Sciatic nerve (tissue), 2 donors: ENCODE measurements around the gene DPY19L1. TPM values are rescaled to one million over a fixed set of nuclear protein-coding genes. Genes with fewer than 3 reads are reported as not detected.

Source experiments
- ATAC-seq: fragments of 200-7000 bp; cut with Tn5 transposase; one replicate; pipeline ENCODE4 v1.9.1; 2020; ENCODE audit warnings: mild to moderate bottlenecking, moderate library complexity
- DNase-seq: peaks from one replicate; pipeline ENCODE4 v3.0.0-alpha.2; 2020; ENCODE audit warnings: low spot score
- intact Hi-C: fragments of 100-400 bp; cut with DNase I; formaldehyde crosslinking; loops from one replicate; pipeline ENCODE4 v1.14.2; 2022
- total RNA-seq: library from RNA; stranded (reverse); fragmentation: NEBNext Ultra II Directional; extraction: Animal tissue kit (Norgen Biotek cat#: 25700); gene quantifications from one replicate; pipeline ENCODE4 v1.2.1, GENCODE V29; 2021
- donor health status: DM: no; HTN: no; CAD: no.
- donor health status: DM: no; HTN: no; CAD: no.

The DPY19L1 gene
- total RNA-seq, 1 donor from 2014 or later = 29.9 TPM

DNA sequence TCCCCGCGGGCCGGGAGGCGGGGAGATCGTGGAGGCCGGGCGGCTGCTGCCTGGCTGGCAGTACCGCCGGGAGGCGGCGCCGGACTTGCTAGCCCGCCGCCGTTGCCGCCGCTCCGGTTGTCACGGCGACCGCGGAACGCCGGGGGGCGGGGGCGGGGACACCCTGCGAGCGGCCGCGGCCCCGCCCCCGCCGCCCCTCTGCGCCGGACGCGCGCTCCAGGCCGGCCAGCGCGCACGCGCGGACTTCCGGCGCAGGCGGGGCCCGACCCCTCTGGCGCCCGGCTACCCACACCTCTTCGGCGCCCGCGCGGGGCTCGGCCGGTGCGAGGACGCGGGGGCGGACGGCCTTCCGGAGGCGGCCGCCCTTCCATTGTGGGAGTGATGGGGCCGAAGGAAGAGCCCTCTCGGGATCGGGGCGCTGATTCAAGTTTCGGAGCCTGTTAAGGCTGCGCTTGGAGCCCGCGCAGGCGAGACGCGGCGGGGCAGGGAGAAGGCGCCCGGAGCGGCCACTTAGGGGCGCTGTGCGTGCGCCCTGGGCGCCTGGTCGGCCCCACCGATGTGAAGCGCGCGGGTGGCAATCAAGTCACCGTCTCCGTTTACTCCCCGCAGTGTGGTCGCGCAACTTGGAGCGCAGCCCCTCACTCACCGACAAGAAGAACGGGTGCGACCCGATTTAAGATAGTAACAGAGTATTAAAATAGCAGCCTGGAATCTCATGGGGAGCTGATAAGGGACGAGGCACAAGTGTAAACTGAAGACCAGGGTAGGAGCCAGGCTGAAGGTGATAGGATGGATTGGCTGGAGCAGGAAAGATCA is 449 bp upstream of the DPY19L1 start:
- peak; percentile 96 for ATAC-seq
- intact Hi-C loops = no loop called here
- peak; percentile 95 for DNase-seq

DNA sequence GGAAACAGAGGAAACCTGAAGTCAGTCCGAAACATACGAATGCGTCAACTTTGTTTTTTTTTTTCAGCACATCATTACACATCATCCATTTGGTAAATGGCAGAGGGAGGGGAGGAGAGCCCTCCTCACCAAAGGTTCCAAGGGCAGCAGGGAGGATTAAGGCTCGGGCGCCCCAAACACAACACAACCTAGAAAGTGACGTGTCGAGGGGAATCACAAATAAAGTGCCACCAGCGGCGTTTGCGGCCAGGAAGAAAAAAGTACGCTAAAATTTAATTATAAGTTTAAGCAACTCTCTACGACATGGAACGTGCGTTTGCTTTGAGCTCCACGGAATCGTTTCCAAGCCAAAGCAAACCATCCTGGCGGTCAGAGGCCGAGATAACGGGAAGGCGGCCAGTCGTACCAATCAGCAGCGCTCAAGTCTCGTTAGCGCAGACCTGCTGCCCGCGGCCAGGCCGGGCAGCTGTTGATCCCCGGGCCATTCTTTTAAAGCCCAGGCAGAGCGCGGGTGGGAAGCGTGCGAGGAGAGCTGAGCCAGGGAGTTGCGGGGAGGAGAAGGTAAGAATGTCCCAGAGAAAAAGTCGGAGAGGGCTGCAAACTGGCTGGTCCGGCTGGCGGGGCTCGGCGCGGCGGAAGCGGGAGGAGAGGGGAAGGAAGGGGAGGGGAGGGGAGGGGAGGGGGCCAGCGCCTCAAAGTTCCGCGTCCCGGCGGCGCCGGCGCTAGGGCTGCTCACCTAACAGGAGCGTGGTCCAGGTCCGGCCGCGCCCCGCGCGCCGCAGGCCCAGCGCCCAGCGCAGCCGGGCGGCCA is 719 bp downstream of the DPY19L1 start:
- DNase-seq (peak; percentile 75), ATAC-seq (peak; percentile 37)
- intact Hi-C loops = no loop called here

DNA sequence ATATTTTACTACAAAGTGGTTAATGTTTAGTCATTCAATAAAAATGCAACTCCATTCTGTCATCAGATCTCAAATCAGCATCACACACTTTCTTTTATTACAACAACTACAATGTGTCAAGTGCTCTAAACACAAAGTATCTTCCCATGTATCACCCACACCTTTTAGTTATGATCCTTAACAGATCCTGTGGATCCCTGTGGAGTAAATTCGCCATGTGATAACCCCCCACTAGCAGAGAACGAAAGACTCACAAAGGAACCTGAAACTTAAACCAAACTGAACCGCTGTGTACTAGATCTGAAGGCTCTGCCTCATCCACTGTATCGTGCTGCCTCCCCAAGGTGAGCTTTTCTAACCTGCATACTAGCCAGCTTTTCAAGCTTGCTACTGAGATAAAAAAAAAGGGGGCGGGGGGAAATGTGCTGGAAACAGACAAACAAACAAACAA is 1.7 kb downstream of the DPY19L1 start:
- ATAC-seq = no peak
- intact Hi-C loops = no loop called here
- DNase-seq = no peak

DNA sequence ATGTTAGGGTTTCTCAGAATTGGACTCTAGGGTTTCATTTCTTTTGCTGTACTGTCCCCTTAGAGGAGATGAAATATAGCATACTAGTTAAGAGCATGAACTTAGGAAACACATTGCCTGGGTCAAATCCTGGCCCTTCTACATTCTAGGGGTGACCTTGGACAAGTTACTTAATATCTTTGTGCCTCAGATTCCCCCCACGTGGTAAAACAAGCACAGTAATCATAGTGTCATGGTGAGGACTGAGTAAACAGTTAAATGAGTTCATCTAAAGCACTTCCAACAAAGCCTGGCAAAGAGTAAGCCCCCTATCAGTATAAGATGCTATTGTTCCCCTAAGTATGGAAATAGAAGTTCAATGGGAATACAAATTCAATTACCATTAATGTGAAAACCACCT is 5.1 kb downstream of the DPY19L1 start:
- ATAC-seq = no peak
- intact Hi-C loops = no loop called here
- DNase-seq = no peak

DNA sequence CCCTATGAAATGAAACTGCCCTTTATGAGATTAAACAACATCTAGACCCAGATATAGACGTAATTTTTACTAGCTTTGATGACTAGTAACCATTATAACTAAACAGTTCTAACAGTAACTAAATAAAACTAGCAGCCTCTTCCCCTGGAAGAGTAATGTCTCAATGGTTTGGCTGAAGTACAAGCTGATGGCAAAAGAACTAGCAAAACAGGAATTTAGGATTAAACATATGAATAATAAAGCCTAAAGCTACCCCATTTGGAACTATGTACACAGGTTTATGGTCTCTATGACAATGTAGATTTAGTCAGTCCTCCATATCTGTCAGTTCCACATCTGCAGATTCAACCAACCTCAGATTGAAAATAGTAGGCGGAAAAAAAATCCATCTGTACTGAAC is 6.4 kb downstream of the DPY19L1 start:
- no peak for ATAC-seq
- intact Hi-C loops = no loop called here
- DNase-seq = no peak

DNA sequence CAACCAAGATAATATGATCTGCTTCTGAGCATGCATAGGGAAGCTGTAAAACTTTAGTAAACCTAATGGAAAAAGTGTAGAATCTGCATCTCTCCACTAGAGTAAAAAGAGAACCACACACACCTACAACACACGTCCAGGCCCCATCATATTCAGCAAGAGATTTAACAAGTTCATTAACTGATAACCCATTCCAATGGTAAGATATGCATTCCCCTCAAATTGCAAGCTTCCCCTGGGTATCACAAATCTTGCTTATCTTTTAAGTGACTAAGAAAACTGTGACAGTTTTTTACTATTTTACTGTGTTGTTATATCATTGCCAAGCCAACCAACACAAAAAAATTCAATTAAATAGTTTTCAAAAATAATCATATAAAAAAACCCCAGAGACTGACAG is 8.0 kb downstream of the DPY19L1 start:
- DNase-seq (no peak), ATAC-seq (no peak)
- intact Hi-C loops = no loop called here

DNA sequence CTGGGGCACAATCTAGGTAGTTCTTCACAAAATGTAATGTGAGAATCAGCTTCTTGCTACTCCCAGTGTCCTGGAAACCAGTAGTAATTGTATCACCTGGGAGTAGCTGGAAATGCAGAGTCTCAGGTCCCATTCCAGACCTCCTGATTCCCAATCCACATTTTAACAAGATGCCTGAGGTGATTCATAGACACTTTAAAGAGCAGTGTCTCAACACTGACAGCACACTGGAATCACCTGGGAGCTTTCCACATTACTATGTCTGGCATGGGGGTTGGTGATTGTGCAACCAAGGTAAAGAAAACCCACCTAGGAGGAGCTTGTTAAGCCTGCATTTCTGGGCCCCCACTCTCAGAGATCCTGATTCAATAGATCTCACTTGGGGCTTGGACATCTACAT is 11.1 kb downstream of the DPY19L1 start:
- intact Hi-C loops = no loop called here
- DNase-seq (no peak), ATAC-seq (no peak)

DNA sequence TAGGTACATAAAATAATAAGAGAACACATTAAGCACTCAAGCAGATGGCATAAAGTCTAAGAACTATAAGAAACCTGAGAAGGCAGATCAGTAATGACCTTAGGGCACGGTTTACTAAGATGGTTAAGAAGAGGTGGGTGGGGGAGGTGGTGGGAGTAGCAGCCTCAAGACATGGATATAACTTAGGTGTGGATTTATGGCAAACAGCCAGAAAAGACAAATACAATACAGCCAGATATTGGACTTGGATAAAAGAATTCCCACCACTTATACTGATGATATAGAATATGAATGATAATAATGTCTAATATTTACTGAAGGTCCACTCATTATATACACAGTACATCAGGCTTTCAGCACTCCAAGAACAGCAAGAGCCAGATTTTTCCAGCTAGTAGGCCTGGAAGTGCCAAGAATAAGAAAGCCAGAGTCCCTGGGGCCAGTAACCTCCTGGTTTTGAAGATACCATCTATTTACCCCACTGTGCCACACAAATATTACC is 11.9 kb downstream of the DPY19L1 start:
- intact Hi-C loops = no loop called here
- DNase-seq (no peak), ATAC-seq (no peak)

DNA sequence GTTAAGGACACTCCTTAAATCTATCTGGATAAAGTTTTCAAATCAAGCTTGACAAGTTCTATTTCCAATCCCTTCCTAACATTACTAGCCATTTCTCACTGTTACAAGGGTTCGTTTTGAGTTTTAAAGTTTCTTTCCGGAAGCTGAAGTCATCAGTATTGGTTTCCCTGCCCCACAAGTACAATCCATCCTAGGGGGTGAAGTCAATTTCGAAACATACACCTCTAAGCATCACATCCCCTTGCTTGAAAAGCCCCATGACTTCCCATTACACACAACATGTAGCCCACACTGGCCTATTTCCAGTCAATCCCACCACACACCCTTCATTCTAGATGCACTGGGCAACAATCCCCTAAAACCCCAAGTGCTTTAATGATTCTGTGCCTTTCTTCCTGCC is 13.0 kb downstream of the DPY19L1 start:
- ATAC-seq (no peak), DNase-seq (no peak)
- intact Hi-C loops = no loop called here

DNA sequence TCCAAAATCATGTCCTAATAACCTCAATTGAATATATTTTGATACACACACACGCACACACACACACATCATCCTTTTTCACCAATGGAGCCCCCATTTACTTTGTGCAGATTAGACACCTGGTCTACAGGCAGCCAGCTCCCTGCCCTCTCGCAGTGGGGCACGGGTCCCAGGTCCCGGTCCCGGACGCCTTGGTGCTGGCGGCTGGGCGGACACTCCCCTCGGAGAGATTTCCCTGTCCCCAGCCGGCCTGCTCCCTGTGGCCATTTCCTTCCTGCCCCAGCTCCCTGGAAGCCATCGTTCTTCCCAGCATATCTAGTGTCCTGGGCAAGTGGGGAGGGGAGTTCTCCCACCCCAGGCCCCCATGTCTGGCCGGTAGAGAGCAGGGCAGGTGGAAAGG is 14.6 kb downstream of the DPY19L1 start:
- intact Hi-C loops = no loop called here
- ATAC-seq (no peak), DNase-seq (no peak)

DNA sequence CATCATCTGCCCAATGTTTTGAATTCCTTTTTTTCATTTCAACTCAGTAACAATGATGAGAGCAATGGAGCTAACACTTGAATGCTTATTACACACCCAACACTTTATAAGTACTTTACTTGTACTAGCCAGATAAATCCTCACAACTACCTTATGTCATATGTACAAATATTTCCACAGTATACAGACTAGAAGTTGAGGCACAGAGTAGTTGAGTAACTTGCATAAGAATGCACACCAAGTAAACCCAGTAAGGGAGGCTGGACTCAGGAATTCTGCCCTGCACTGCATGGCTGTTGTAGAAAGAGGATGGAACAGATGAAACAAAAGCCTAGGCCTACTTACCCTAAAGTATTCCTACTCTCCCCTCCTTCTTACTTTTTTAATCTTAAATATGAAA is 15.8 kb downstream of the DPY19L1 start:
- DNase-seq (no peak), ATAC-seq (no peak)
- intact Hi-C loops = no loop called here

DNA sequence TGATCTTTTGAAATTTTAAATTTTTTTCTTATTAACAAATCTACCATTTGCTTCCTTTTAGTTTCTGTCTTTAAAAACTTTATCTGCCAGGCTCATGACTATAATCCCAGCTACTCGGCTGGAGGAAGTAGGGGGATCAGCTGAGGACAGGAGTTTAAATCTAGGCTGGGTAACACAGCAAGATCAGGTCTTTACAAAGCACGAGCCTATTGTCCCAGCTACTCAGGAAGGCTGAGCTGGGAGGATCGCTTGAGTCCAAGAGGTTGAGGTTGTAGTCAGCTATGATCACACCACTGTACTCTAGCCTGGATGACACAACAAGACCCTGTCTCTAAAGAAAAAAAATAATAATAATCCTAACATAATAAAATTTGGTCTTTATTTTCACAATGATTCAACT is 17.5 kb downstream of the DPY19L1 start:
- no peak for DNase-seq
- no peak for ATAC-seq
- intact Hi-C loops = no loop called here

DNA sequence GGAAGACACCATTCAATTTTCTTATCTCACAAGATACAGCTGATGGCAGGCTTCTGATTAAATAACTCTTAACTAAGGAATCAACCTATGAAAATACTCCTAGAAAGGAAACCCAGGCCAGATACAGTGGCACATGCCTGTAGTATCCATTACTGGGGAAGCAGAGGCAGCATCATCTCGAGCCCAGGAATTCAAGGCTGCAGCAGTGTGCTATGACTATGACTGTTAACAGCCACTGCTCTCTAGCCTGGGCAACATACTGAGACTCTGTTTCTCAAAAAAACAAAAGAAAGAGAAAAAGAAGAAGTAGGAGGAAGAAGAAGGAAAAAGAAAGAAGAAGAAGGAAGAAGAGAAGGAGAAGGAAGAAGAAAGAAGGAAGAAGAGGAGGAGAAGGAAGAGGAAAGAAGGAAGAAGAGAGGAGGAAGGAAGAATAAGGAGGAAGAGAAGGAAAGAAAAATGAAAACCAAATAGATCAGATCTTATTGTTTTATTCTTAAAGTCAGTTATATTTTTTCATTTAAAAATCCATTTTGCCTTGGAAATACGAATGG is 18.0 kb downstream of the DPY19L1 start:
- DNase-seq (no peak), ATAC-seq (no peak)
- intact Hi-C loops = no loop called here

DNA sequence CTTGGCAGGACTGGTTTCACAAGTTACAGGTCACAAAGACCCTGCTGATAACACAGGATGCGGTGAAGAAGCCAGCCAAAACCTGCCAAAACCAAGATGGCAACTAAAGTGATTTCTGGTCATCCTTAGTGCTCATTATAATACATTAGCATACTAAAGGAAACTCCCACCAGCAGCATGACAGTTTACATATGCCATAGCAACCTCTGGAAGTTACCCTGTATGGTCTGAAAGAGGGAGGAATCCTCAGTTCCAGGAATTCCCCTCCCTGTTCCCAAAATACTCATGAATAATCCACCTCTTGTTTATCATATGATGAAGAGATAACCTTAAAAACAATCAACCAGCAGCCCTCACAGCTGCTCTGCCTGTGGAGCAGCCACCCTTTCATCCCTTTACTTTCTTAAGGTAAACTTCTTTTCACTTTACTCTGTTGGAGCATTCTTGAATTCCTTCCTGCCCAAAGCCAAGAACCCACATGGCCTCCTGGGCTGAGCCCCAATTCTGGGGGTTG is 21.9 kb downstream of the DPY19L1 start:
- intact Hi-C loops = no loop called here
- DNase-seq (no peak), ATAC-seq (no peak)

DNA sequence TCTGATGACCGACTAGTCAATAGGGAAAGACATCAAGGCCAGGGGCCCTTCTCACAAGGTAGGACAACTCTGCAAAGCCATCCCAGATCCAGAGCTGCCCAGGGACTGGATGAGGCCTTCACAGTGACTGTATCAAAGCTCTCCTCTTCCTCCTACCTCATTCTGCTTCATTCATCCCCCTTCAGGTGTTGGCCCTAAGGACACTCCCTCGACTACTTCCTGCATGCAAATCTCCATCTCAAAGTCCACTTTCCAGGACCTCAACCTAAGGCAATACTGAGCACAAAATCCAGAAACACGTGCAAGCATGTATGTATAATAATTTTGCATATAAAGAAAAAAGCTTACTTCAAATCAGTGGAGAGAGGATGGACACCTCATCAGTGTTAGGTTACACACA is 25.1 kb downstream of the DPY19L1 start:
- intact Hi-C loops = no loop called here
- ATAC-seq (no peak), DNase-seq (no peak)

DNA sequence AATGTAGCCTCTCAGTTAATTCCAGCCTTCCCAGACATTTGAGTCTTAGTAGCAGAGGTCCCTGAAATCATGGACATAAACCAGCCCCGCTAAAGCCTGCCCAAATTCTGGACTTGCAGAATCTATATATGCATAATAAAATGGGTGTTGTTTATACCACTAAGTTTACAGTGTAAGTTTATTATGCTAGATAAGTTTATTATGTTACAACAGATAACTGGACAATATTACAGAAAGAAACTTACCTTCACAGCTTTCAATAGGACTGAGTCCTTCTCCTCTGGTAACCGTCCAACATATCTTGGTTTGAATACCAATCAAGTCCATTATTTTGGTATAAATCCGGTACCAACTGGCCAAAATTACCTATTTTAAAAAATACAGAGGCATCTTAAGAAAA is 26.2 kb downstream of the DPY19L1 start:
- DNase-seq (no peak), ATAC-seq (no peak)
- intact Hi-C loops = no loop called here

DNA sequence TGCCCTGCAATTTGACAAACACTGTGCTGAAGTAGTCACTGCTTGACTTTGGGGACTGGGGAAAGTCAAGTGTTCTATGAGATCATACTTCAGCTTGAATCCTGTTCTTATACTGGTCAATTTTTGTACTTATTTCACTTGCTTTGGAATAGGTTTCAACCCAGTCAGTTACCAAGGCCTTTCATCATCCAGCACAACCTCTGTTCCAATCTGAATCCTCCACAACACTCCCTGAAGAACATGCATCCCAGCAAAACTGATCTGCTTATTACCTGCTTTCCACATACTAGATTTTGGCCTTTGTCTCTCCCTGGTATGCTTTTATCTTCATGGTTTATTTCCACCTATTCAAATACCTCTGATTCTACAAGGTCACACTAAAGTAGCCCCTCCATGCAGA is 29.5 kb downstream of the DPY19L1 start:
- ATAC-seq (no peak), DNase-seq (no peak)
- intact Hi-C loops = no loop called here

DNA sequence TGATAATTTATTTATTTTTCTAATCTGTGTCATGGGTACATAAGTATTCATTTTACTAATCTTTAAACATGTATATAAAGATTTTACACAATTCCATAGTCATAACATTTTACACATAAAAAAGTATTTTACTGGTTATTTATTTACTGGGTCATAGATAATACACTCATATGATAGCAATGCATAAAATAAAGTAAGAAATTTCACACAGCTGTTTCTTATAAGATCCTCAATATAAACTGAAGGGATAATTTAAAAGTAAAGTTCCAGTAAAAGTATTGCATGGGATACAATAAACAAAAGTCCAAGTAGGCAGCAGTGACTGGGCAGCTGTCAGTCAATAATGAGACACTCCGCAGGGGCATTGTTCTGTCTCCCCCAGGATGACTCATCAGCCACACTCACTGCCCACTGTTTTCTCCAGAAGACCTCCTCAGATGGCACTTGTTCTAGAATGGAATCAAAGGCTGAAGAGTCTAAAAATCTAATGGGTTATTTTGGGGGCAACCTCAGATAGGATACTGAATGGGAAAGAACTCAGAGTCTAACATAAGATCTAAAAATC is 32.7 kb downstream of the DPY19L1 start:
- intact Hi-C loops = no loop called here
- ATAC-seq (no peak), DNase-seq (no peak)

DNA sequence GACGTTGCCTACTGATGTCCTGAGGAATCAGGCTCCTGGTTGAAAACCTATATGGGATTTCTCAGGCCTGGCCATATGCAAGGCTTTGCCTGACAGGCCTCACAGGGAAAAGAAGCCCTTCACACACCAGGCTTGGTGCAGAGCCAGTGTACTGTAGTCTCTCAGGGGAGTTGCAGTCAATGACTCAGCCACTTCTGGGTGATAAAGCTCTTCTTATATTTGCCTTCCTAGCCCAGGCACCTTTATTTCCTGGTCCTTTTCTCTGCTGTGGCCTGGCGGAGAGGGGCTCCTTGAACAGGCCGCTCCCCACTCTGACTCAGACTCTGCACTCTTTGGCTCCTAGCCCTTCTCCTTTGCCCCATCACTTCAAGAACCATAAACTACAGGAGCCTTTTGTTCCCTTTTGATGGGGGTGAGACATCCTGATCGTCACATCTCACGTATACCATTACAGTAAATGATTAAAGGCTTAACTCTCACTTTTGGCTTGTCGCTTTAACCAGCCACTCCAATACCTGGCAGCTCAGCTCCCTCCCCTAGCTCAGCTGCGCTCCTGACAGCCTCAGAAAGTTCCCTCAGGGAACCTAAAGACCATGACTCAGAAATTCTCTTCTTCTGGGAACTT is 33.5 kb downstream of the DPY19L1 start:
- ATAC-seq (peak; percentile 32), DNase-seq (no peak)
- intact Hi-C loops = no loop called here
